ENCODE measurements around the gene DPF1.

DNA sequence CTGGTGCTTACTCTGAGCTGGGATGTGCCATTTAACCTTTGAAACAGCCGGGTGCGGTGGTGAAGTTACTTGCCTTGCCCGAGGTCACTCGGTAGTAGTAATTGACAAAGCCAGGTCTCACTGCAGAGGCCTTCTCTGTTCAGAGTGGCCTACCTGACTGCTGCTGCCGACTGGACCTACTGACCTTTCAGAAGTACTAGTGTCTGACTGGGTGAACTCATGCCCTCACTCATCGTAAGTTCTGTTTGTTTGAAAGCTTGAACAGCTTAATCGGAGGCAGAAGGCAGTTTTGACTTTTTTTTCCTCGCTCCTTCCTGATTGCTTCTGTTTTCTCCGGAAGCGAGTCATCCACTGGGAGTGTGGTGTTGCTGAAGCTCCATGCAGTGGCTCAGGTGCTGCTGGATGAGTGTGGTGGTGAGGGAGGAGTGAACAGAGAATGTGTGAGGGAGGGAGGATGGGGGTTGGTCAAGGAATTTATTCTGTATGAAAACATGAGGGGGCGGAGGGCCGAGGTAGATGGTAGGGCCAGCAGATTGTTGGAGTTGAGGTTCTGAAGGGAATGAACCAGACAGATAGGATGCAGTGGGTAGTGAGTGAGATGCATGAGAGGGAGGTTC, 43.1 kb upstream of the DPF1 start:
- no peak for TF ChIP-seq POLR2A (IDR thresholded peaks at IDR 0.05)
- TF ChIP-seq, protein P1, sequence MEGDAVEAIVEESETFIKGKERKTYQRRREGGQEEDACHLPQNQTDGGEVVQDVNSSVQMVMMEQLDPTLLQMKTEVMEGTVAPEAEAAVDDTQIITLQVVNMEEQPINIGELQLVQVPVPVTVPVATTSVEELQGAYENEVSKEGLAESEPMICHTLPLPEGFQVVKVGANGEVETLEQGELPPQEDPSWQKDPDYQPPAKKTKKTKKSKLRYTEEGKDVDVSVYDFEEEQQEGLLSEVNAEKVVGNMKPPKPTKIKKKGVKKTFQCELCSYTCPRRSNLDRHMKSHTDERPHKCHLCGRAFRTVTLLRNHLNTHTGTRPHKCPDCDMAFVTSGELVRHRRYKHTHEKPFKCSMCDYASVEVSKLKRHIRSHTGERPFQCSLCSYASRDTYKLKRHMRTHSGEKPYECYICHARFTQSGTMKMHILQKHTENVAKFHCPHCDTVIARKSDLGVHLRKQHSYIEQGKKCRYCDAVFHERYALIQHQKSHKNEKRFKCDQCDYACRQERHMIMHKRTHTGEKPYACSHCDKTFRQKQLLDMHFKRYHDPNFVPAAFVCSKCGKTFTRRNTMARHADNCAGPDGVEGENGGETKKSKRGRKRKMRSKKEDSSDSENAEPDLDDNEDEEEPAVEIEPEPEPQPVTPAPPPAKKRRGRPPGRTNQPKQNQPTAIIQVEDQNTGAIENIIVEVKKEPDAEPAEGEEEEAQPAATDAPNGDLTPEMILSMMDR (IDR thresholded peaks at IDR 0.05), result no peak
- TF ChIP-seq POLR2AphosphoS5 (IDR thresholded peaks at IDR 0.05), result no peak
